NCI-H1092 (cell line): ENCODE data around the gene KIAA0825.

Source experiments
- DNase-seq: peaks from one replicate; lab custom pipeline; 2025; lab: John Stamatoyannopoulos, UW

KIAA0825 gene

DNA sequence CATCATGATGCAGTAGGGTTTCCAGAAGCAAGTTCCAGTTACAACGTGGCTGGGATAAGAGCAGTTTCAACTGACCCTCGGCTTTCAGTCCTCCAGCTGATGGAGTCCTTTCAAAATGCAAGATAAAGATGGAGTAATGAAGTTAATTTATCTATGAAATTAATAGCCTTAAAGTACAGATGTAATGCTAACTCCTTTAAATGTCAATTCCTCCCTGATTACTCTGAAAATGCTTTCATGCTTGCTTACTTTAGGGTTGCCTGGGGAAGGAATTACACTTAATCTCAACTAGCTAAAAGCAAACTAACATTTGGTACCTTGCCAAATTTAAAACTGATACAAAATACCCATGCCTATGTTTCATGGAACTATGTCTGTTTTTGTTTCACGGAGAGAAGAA, 178.4 kb downstream of the KIAA0825 start:
- no peak for DNase-seq

DNA sequence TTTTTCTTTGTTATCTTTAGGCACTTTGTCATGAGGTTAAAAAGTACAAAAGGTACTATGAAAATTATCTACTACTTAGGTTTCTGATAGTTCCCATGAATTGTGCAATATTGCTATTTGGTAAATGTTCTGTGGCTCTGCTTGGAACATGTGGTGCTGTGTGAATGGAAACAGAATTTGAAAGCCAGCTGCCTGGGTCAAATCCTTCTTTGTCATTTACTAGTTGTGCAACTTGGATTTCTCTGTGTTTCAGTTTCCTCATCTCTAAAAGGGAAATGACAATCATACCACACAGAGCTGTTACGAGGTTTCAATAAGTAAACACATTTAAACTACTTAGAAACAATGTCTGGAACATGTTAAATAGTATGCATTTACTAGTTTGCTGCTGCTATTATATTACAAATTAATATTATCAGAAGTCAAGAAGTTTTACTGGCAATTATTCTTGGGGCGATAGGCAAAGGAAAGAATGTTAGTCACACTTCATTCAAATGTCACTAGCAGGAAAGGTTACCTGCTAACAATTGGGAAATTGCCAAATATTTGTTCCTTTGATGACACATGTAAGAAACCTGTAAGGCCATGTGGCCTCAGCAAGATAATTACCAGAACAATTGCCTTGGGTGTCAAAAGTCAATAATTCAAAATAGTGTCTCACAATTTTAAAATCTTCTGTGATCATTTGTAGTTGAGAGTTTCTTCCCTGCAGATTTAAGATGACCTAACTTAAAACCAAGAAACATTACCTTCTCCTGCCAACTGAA, 184.8 kb downstream of the KIAA0825 start:
- no peak for DNase-seq

DNA sequence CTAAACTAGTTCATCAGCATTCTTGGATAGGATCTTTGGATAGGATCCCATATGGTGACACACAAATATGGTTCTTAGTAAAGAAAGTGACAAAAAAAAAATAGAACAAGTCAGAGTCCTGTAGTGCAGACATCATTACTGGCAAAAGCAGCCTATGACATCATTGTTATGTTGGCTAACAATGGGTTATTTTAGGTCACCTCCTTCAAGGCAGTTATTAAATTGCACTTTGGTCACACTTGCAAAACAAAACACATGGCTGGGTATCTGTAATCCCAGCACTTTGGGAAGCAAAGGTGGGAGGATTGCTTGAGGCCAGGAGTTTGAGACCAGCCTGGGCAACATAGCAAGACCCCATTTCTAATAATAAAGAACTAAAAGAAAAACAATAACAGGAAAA, 185.9 kb downstream of the KIAA0825 start:
- DNase-seq = no peak

DNA sequence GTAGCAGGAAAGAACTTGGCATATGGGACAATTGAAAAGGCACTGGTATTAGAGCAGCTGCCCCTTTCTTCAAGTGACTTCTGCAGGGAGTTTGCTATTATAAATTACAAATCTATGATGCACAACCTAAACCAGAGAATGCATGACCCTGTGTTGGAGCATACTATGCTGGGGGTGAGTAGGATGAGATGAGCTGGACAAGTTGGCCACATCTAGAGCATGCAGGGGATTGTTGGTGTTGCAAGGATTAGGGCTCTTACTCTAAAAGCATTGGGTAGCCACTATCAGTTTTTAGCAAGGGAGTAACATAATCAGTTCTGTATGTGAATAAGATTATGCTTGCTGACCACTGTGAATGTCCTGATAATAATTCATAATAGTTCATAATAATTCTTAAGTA, 186.7 kb downstream of the KIAA0825 start:
- DNase-seq = no peak

DNA sequence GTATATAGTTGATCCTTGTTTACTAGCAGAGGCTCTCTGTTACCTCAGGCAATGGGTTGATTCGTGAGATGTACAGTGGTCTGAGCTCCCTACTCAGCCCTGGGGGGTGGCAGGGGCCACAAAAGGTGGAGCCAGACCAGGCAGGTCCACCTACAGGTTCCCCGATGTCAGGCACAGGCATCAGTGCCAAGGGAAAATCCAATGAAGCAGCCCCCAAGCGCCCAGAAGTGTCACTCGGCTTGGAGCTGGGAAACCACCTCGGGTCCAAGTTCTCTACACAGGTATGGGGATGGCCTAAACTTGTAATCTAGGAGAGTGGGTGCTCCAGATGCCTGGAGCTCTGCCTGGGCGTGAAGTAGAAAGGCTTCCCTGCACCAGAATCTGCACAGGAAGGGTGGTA, 188.8 kb downstream of the KIAA0825 start:
- DNase-seq = no peak

DNA sequence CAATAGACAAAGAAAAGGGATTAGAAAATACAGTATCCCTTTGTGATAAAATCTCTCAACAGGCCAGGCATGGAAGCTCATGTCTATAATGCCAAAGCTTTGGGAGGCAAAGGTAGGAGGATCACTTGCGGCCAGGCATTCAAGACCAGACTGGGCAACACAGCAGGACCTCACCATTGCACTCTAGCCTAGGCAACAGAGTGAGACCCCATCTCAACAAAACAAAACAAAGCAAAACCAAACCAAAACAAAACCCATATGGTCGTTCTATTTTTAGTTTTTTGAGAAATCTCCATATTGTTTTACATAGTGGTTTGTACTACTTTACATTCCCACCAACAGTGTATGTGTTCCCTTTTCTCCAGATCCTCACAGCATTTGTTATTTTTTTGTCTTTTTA, 193.0 kb downstream of the KIAA0825 start:
- no peak for DNase-seq

DNA sequence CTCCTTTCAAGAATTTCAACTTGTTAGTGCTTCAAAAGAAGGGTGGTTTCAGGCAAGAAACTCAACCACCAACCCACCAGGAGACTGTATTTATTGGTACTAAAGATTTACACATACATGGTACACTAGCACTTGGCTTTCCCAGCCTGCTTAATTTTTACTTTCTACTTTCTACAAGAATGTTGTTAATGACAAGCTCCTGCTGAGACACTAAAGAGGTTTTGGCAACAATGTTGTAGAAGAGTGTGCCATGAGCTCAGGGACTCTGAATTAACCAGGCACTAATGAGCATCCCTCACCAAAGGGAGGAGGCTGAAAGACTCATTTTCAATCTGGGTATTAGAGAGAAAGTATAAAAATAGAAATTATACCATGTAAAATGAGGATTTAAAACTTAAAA, 195.0 kb downstream of the KIAA0825 start:
- DNase-seq = no peak

DNA sequence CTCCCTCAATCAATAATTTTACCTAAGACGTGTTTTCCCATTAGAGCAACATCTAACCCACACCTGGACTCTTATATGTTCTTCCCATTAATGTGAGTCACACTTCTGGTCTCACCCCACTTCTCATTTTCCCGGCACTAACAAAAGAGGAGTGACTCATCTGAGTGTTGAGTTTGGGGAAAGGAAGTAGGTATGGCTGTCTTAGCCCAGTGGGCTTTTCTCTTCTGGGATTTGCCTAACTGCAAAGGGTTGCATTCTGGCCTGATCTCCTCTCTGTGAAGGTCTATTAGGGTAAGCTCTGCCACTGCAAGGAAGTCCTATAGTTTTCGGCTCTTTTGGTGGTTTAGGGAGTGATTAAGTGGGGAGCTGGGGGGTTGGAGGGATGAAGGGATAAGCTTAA, 195.6 kb downstream of the KIAA0825 start:
- DNase-seq = no peak

DNA sequence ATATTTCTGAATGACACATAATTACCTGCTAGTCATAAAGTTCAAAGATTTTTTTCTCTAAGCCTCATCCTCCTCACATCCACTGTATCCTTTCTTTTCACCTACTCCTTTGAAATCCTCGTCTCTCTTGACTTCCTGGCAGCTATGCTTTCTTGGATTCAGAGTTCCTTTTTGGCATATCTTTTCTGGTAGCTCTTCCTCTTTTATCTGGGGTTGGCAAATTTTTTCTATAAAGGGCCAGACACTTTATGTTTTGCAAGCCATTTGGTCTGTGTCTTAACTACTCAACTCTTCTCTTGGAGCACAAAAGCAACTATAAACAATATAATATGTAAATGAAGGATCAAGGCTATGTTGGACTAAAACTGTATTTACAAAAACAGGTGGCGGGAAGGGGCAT, 197.5 kb downstream of the KIAA0825 start:
- DNase-seq = no peak

DNA sequence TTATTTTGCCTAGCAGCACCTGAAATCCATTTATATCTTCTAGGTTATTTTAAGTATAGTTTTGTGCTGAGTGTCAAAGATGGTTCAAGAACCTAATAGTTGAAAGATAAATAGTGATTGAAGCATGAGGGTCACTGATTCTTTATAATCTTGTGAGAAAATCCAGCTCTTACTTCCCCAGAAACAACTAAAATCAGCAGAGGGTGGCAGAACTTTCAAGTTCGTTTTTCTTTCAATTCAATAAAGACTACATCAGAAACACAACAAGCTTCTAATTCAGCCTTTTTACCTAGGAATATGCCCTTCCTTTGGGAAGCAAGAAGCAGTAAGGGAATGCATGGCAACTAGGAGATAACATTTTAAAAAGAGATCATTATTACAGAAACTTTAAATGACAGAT, 202.6 kb downstream of the KIAA0825 start:
- no peak for DNase-seq

DNA sequence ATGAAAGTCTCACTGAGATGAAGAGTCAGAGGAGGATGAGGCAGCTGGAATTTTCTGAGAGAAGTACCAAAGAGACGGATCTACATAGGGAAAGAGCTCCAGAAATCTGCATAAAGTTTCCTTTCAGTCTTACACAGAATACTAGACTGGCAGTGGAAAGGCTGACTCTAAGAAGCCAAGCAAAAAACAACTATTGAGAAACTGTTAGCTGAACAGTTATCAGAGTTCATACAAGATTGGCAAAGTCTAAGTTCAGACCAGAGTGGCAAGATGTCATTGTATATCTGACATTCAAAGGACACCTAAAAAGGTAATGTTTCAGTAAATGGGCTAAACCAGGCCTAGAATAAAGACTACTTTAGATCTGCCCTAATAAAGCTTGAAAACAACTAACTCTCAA, 209.0 kb downstream of the KIAA0825 start:
- no peak for DNase-seq

DNA sequence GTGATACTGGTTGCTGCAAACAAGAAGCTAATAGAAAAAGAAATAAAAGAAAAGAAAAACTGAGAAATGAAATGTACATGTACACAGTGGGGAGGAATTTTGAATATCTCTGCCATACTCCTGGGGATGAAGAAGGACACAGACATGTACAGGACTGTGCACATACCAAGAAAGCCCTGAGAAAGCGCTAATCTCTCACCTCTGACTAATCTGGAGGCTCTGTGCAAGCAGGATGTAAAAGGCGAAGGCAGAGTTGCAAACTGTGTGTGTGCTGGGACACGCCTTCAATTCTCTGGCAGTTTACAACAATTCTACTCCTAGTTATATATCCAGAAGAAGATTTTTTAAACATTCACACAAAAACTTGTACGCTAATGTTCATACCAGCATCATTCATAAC, 211.4 kb downstream of the KIAA0825 start:
- no peak for DNase-seq

DNA sequence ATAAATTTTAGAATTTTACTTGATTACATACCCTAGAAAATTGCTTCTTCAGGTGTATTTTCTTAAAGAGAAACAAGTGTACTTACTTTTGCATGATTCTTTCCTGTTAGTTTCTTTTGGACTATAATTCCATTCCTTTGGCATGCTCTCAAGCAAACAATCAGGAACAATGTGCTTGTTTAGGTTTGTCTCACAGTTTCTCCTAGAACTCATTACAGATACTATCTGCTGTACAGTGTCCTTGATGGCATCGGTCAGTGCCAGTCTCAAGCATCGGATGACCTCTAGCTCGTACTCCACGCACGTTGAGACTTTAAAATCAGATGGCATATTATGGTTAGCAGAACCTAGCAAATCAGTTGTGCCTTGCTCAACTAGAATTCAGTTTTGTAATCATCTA, 214.9 kb downstream of the KIAA0825 start:
- DNase-seq = no peak

DNA sequence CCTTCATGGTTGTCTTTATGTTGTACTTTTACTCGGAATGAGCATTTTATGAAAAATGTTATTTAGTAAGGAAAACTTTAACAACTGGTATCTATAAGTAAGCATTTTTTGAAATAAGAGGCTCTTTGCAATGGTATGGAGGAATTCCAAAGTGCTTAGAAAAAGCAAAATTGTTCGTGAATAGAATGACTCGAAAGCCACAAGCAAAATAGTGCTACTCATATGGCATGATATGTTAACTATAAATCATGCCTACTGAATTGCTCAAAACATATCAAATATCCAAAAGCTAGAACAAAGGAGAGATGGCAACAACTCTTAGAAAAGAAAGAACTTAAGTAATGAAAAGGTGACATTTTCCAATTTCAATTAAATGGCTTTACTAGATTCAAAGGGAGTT, 216.3 kb downstream of the KIAA0825 start:
- DNase-seq = no peak

DNA sequence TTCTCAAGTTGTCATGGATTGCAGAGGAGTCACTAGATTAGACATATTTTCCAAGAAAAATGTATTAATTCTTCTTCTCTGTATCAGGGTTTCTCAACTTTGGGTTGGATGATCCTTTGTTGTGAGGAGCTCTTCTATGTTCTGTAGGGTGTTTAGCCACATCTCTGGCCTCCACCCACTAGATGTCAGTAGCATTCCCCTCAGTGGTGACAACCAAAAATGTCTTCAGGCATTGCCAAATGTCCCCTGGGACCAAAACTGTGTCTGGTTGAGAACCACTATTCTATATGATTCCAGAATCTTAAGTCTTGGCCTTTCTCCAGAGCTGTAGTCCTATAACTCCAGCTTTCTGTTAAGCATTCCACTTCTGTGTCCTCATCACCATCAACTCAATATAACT, 220.9 kb downstream of the KIAA0825 start:
- no peak for DNase-seq

DNA sequence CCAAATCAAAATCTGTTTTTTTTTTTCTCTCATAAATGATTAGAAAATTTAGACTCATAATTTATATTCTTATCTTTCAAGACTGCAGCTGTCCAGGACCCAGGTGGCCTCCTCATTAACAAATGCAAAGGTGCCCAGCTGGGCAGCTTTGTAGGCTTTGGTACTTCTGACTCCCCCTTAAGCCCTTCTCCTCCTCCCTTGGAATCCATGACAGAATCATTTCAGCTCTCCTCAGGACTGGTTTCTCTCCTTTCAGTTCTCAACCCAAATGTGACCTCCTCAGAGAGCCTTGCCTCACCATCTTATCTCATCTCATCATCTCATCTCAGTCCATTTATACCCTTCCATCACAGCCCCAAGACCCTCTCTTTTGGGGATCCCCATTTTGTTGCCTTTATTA, 221.7 kb downstream of the KIAA0825 start:
- DNase-seq = no peak

DNA sequence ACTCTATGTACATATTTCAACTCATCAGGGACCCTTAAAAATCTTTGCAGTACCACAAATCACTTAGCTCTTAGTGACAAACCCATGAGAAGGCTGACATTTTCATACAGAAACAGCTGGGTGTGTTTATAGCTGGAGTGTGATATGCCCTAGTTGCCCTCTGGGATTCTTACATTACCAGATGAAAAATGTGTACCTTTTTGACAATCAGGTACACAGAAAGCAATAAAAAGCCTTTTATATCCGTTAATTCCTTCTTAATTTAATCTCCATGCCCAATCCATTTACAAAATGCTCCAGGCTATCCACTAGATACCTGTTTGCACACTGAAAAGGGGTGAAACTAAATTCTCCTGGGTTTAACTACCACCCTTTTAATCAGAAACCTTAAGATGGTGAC, 222.9 kb downstream of the KIAA0825 start:
- no peak for DNase-seq

DNA sequence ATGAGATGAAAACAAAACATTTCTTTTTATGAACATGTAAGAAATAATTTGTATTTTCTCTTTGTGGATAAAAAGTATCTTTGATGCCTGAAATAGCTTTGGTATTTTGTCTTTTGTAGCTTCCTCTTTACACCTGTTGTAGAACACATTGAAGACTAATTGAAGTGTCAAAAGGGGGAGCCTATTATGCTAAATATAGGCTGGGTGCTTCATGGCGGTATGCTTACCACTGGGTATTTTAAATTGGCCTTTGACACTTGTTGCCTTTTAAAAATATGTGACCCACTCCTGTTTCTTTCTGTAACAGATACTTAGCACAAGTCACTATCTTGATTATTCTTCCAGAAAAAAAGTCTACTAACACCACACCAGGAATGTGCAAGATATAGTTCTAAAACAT, 226.4 kb downstream of the KIAA0825 start:
- no peak for DNase-seq

DNA sequence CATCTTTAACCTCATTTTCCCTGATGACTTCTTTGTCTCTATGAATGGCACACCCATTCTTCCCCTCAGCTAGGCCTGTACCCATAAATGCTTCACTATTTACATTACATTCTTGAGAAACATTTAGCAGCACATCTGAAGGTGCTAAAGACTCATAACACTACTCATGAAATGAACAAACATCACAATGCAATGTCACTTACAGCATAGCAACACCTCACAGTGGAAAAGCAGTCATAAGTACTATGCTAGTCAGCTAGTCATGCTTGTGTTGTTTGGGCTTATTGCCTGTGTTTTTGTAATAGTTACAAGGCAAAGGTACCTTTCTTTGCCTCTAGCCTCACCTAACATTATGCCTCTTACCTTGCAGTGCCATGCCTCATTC, 228.9 kb downstream of the KIAA0825 start:
- DNase-seq = no peak

DNA sequence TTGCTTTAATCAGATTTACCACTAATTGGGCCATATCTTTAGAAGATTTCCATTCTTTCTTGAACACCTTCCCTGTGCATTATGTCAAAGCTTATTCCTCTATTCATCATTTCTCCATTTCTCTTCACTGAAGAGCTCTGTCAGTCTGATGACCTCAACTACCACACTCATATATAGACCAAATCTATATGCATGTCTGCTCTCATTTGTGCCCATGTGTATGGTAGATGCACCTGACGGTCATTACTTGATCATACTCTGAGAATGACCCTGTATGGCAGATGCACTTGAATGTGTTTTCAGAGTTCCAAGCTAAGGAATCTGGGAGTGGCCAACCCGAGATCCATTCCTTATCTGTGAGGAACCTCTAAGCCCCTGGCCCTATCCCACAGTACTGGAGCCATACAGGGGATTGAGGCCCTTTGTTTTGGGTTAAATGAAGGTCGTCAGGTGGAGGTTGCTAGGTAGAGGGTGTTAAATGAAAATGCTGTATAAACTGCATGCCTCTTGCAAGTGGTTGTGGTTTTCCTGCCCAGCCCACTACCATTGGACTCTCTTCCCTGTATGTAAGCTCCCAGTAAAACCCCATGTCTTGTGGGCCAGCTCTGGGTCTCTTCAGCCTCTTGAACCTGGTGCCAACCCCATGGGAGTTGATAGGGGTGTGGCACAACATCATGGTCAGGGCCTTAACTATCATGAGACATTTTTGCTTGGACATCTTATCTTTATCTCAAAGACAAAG, 229.5 kb downstream of the KIAA0825 start:
- no peak for DNase-seq

DNA sequence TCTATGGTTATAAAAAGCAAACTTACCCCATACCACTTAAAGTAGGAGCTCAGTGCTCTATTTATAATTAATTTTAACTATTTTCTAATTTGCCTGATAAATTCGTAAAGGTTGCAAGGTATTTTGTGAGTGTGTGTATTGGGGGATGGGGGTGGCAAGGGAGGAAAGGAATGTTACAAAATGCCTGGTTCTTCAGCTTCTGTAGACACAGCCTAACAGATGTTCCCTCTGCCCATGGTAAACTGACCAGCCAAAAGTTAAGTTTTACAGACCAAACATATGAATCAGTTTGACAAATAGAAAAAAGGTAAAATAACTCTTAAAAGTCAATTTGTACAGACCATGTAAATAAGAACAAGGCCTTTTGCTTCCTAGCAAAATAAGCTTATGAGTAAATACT, 232.6 kb downstream of the KIAA0825 start:
- no peak for DNase-seq

DNA sequence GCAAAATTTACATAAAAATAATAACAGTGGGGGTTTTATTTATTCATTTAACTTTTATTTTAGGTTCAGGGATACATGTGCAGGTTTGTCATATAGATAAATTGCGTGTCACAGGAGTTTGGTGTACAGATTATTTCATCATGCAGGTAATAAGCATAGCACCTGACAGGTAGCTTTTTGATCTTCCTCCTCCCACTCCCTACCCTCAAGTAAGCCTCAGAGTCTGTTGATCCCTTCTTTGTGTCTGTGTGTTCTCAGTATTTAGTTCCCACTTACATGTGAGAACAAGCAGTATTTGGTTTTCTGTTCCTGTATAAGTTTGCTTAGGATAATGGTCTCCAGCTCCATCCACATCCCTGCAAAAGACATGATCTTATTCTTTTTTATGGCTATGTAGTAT, 240.3 kb downstream of the KIAA0825 start:
- no peak for DNase-seq

DNA sequence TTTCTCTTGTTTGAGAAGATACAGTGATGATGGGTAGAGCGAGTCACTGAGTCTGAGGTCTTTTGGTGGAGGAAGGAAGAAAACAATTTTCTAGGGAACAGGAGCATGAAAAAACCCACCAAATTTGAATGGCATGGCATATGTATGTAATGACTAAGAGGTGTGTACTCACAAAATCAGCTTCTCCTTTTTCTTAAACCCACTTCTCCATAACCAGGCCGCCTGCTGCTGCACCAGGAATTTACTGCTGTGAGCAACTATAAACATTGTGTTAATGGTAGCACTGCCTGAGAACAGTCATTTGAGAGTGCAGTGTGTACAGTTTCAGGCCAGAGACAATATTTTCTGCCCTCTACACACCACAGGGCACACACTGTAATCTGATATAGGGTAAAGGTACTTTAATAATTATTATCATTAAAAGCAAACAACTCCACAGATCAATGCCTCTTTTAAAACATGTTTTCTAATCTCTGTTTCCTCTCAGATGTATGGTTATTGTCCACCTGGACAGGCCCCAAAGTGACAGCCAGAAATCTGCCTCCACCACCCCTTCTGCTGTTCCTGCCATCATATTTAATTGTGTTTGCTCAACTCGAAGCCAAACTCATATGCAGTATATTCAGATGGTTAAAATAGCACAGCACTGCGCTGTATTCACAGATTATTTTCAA, 241.6 kb downstream of the KIAA0825 start:
- peak; percentile 66 for DNase-seq
